Liver (tissue), 3 donors: ENCODE measurements around the gene SERP2.

Experiments
- FOXA1 ChIP-seq: IDR thresholded peaks from 2 replicates; pipeline ENCODE4 v1.6.1; 2016; ENCODE audit warnings: antibody characterized with exemption
- JUND ChIP-seq, 2 donors: IDR thresholded peaks; 2 replicates each; pipeline ENCODE4 v1.6.1; 2016; ENCODE audit warnings: antibody characterized with exemption in 2 of 2
- RAD21 ChIP-seq, 2 donors: IDR thresholded peaks; 2 replicates each; pipeline ENCODE4 v1.6.1; 2016; ENCODE audit warnings: antibody characterized with exemption in 2 of 2, mild to moderate bottlenecking in 2 of 2
- REST ChIP-seq: IDR thresholded peaks from 2 replicates; pipeline ENCODE4 v1.6.1; 2016; ENCODE audit warnings: antibody characterized with exemption, mild to moderate bottlenecking
- SP1 ChIP-seq: IDR thresholded peaks from 2 replicates; pipeline ENCODE4 v1.6.1; 2018; ENCODE audit warnings: antibody characterized with exemption, mild to moderate bottlenecking
- TAF1 ChIP-seq: conservative IDR thresholded peaks from 2 replicates; pipeline ENCODE4 v1.6.1; 2016; ENCODE audit warnings: antibody characterized with exemption, mild to moderate bottlenecking
- YY1 ChIP-seq: IDR thresholded peaks from 2 replicates; pipeline ENCODE4 v1.6.1; 2016; ENCODE audit warnings: antibody characterized with exemption, mild to moderate bottlenecking
- TF ChIP-seq, protein P1 (sequence below): fragments of 150-350 bp; IDR thresholded peaks from 2 replicates; pipeline ENCODE4 v1.5.1; 2017; ENCODE audit warnings: improper control_type of control experiment, low read depth, low read length; ENCODE audit not compliant: missing input control
- TF ChIP-seq, protein P2 (sequence below): IDR thresholded peaks from 2 replicates; pipeline ENCODE4 v1.6.1; 2016; ENCODE audit warnings: antibody characterized with exemption
- TF ChIP-seq, protein P3 (sequence below): IDR thresholded peaks from 2 replicates; pipeline ENCODE4 v1.6.1; 2016; ENCODE audit warnings: antibody characterized with exemption
- TF ChIP-seq, protein P4 (sequence below): IDR thresholded peaks from 2 replicates; pipeline ENCODE4 v1.6.1; 2016; ENCODE audit warnings: antibody characterized with exemption
- donor health status: healthy.
- donor health status: healthy.

- TF ChIP-seq, protein P1, sequence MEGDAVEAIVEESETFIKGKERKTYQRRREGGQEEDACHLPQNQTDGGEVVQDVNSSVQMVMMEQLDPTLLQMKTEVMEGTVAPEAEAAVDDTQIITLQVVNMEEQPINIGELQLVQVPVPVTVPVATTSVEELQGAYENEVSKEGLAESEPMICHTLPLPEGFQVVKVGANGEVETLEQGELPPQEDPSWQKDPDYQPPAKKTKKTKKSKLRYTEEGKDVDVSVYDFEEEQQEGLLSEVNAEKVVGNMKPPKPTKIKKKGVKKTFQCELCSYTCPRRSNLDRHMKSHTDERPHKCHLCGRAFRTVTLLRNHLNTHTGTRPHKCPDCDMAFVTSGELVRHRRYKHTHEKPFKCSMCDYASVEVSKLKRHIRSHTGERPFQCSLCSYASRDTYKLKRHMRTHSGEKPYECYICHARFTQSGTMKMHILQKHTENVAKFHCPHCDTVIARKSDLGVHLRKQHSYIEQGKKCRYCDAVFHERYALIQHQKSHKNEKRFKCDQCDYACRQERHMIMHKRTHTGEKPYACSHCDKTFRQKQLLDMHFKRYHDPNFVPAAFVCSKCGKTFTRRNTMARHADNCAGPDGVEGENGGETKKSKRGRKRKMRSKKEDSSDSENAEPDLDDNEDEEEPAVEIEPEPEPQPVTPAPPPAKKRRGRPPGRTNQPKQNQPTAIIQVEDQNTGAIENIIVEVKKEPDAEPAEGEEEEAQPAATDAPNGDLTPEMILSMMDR, result no peak
- TF ChIP-seq SP1, result no peak
- TF ChIP-seq FOXA1, result no peak
- TF ChIP-seq YY1, result no peak
- no peak for TF ChIP-seq TAF1
- TF ChIP-seq JUND (IDR thresholded peaks at IDR 0.05), result no peak
- no peak for TF ChIP-seq REST
- TF ChIP-seq, protein P2, sequence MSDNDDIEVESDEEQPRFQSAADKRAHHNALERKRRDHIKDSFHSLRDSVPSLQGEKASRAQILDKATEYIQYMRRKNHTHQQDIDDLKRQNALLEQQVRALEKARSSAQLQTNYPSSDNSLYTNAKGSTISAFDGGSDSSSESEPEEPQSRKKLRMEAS, result no peak
- no peak for TF ChIP-seq RAD21 (IDR thresholded peaks at IDR 0.05)
- TF ChIP-seq, protein P3, sequence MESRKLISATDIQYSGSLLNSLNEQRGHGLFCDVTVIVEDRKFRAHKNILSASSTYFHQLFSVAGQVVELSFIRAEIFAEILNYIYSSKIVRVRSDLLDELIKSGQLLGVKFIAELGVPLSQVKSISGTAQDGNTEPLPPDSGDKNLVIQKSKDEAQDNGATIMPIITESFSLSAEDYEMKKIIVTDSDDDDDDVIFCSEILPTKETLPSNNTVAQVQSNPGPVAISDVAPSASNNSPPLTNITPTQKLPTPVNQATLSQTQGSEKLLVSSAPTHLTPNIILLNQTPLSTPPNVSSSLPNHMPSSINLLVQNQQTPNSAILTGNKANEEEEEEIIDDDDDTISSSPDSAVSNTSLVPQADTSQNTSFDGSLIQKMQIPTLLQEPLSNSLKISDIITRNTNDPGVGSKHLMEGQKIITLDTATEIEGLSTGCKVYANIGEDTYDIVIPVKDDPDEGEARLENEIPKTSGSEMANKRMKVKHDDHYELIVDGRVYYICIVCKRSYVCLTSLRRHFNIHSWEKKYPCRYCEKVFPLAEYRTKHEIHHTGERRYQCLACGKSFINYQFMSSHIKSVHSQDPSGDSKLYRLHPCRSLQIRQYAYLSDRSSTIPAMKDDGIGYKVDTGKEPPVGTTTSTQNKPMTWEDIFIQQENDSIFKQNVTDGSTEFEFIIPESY, result no peak
- TF ChIP-seq, protein P4, sequence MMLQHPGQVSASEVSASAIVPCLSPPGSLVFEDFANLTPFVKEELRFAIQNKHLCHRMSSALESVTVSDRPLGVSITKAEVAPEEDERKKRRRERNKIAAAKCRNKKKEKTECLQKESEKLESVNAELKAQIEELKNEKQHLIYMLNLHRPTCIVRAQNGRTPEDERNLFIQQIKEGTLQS, result no peak
These were observed 25.4 kb downstream of the SERP2 start for GRCh38 chr13:44399074-44399473.
